Effector memory CD8-positive, alpha-beta T cell (primary cell): ENCODE results near the gene FKBP3.

Source experiments
- ATAC-seq: fragments of 150-1000 bp; cut with Tn5 transposase; replicated peaks from 2 replicates; pipeline ENCODE4 v1.10.0; 2021; ENCODE audit warnings: mild to moderate bottlenecking, moderate library complexity
- DNase-seq, 3 experiments: peaks; one replicate each; pipeline ENCODE4 v3.0.0; 2021
- H3K27ac Mint-ChIP-seq, 2 donors: one replicate each; pipeline ENCODE4 v1.8.0; 2022; ENCODE audit warnings: mild to moderate bottlenecking in 2 of 2, mixed read lengths in 2 of 2, moderate library complexity in 2 of 2
- H3K27me3 Mint-ChIP-seq, 2 donors: one replicate each; pipeline ENCODE4 v1.8.0; 2022; ENCODE audit warnings: mixed read lengths in 2 of 2
- H3K36me3 Mint-ChIP-seq: one replicate; pipeline ENCODE4 v1.8.0; 2022; ENCODE audit warnings: mild to moderate bottlenecking, moderate library complexity, mixed read lengths; ENCODE audit not compliant: insufficient read depth
- H3K4me1 Mint-ChIP-seq, 2 donors: one replicate each; pipeline ENCODE4 v1.8.0; 2022; ENCODE audit warnings: low read depth in 2 of 2, mixed read lengths in 2 of 2
- H3K4me3 Mint-ChIP-seq, 2 donors: one replicate each; pipeline ENCODE4 v1.8.0; 2022; ENCODE audit warnings: mild to moderate bottlenecking in 2 of 2, mixed read lengths in 2 of 2, moderate library complexity in 2 of 2
- H3K9me3 Mint-ChIP-seq, 2 donors: one replicate each; pipeline ENCODE4 v1.8.0; 2022; ENCODE audit warnings: mixed read lengths in 2 of 2

FKBP3 gene

DNA sequence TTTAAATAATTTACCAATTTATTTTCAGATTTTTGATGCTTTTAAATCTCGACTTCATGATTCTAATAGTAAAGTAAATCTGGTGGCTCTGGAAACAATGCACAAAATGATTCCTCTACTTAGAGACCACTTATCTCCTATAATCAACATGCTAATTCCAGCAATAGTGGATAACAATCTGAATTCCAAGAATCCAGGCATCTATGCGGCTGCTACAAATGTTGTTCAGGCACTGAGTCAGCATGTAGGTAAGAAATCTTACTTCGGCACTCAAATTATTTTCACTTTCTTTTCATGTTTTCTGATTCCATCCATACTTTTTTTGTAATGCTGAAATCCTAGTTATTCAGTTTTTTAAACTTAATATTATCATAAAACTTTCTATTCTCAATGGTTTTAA, 65.9 kb downstream of the FKBP3 start:
- H3K4me1 Mint-ChIP-seq, result peaks cover 0 to 5% of the 10 kb centered on the region in 2 donors
- ATAC-seq (no peak), DNase-seq (no peak)
- H3K36me3 Mint-ChIP-seq, result peaks cover 10% of the 10 kb centered on the region
- H3K27ac Mint-ChIP-seq, result no peak overlapping the region
- H3K9me3 Mint-ChIP-seq, result no peaks in the 10 kb centered on the region
- H3K27me3 Mint-ChIP-seq, result no peaks in the 10 kb centered on the region
- H3K4me3 Mint-ChIP-seq, result no peak overlapping the region

DNA sequence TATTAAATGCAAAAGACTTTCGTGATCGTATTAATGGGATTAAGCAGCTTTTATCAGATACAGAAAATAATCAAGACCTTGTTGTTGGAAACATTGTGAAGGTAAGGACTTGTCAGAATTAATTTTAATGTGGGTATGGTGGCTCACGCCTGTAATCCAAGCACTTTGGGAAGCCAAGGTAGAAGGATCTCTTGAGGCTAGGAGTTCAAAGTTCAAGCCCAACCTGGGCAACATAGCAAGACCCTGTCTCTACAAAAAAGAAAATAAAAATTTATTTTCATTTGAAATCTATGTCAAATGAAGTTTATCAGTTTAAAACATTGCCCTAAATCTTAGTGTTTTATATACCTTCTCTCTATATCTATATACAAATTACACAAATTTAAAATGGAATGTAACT, 67.6 kb downstream of the FKBP3 start:
- peaks cover 0 to 5% of the 10 kb centered on the region in 2 donors for H3K4me1 Mint-ChIP-seq
- no peak for DNase-seq
- H3K9me3 Mint-ChIP-seq, result no peaks in the 10 kb centered on the region

DNA sequence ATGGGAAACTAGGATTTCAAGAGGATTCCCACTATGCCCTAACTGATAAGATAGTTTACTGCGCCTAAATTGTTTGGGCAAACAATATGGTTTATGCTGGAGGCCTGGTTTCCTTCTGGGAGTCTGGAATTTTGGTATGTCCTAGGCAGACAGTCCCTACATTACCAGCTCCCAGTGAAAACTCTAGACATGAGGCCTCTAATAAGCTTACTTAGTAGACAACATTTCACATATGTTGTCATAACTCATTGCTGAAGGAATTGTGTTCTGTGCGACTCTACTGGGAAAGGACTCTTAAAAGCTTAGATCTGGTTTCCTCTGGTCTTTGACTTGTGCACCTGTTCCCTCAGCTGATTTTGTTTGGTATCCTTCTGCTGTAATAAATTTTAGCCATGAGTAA, 68.3 kb downstream of the FKBP3 start:
- DNase-seq (no peak), ATAC-seq (no peak)
- no peak overlapping the region for H3K27ac Mint-ChIP-seq
- H3K4me3 Mint-ChIP-seq, result no peak overlapping the region
- H3K4me1 Mint-ChIP-seq, result peaks cover 0 to 5% of the 10 kb centered on the region in 2 donors
- no peaks in the 10 kb centered on the region for H3K9me3 Mint-ChIP-seq
- H3K36me3 Mint-ChIP-seq, result peaks cover 13% of the 10 kb centered on the region
- no peaks in the 10 kb centered on the region for H3K27me3 Mint-ChIP-seq

More for the DNA sequence above, 67.6 kb downstream of the FKBP3 start:
- Mint-ChIP-seq H3K36me3 (peaks cover 10% of the 10 kb centered on the region), H3K27ac (no peak overlapping the region), H3K4me3 (no peak overlapping the region), H3K27me3 (no peaks in the 10 kb centered on the region)
- ATAC-seq, result no peak
